NCI-H1092 treated with DMSO at 0.1 percent for 48 hours (cell line): Measurements from ENCODE around the gene RFPL2.
"Not testable (repeated sequence)": the region's sequence is repeated elsewhere in the genome, so short reads cannot be mapped to it uniquely, and the experiment has no call there.

Source experiments
- DNase-seq: peaks from one replicate; lab custom pipeline; 2025; lab: John Stamatoyannopoulos, UW

The RFPL2 gene

GRCh38 chr22:32205974-32206773 lies 1.3 kb upstream of the RFPL2 start:
- no peak for DNase-seq

- DNase-seq = peak; percentile 41
These were observed 625 bp downstream of the RFPL2 start for GRCh38 chr22:32204040-32204855.

GRCh38 chr22:32203181-32204039 lies 1.5 kb downstream of the RFPL2 start:
- no peak for DNase-seq

- peak; percentile 65 for DNase-seq
These were observed 2.2 kb downstream of the RFPL2 start for GRCh38 chr22:32202539-32203180.

- DNase-seq = no peak
These were observed 2.7 kb downstream of the RFPL2 start for GRCh38 chr22:32202161-32202538.

- no peak for DNase-seq
These were observed 4.1 kb downstream of the RFPL2 start for GRCh38 chr22:32200752-32201151.

GRCh38 chr22:32199961-32200360 lies 4.9 kb downstream of the RFPL2 start:
- DNase-seq = no peak

GRCh38 chr22:32199341-32199740 lies 5.5 kb downstream of the RFPL2 start:
- DNase-seq = no peak

- not testable (repeated sequence) for DNase-seq
These were observed 7.2 kb downstream of the RFPL2 start for GRCh38 chr22:32197553-32198226.

GRCh38 chr22:32195900-32196299 lies 9.0 kb downstream of the RFPL2 start:
- not testable (repeated sequence) for DNase-seq

GRCh38 chr22:32193346-32193745 lies 11.5 kb downstream of the RFPL2 start:
- DNase-seq = not testable (repeated sequence)

- not testable (repeated sequence) for DNase-seq
These were observed 13.9 kb downstream of the RFPL2 start for GRCh38 chr22:32191021-32191420.

- DNase-seq = no peak
These were observed 19.1 kb downstream of the RFPL2 start for GRCh38 chr22:32185821-32186220.

GRCh38 chr22:32183625-32184024 lies 21.2 kb downstream of the RFPL2 start:
- DNase-seq = no peak

GRCh38 chr22:32181043-32181442 lies 23.8 kb downstream of the RFPL2 start:
- DNase-seq = no peak

GRCh38 chr22:32177221-32177765 lies 27.6 kb downstream of the RFPL2 start:
- no peak for DNase-seq

- peak; percentile 9 for DNase-seq
These were observed 28.9 kb downstream of the RFPL2 start for GRCh38 chr22:32175683-32176644.

GRCh38 chr22:32175115-32175514 lies 29.8 kb downstream of the RFPL2 start:
- DNase-seq = no peak

GRCh38 chr22:32165681-32166080 lies 39.2 kb downstream of the RFPL2 start:
- no peak for DNase-seq
